Stimulated activated CD4-positive, alpha-beta T cell treated with anti-CD3 and anti-CD28 coated beads, Interleukin-2, amount 100 ng/mL, for 4 hours (primary cell): Measurements from ENCODE around the gene ZCCHC7.

ENCODE experiments used
- DNase-seq: peaks from one replicate; pipeline ENCODE4 v3.0.0-alpha.2; 2020; ENCODE audit warnings: low read depth

Gene ZCCHC7

GRCh38 chr9:37405764-37406380 lies 285.5 kb downstream of the ZCCHC7 start:
- no peak for DNase-seq

DNA sequence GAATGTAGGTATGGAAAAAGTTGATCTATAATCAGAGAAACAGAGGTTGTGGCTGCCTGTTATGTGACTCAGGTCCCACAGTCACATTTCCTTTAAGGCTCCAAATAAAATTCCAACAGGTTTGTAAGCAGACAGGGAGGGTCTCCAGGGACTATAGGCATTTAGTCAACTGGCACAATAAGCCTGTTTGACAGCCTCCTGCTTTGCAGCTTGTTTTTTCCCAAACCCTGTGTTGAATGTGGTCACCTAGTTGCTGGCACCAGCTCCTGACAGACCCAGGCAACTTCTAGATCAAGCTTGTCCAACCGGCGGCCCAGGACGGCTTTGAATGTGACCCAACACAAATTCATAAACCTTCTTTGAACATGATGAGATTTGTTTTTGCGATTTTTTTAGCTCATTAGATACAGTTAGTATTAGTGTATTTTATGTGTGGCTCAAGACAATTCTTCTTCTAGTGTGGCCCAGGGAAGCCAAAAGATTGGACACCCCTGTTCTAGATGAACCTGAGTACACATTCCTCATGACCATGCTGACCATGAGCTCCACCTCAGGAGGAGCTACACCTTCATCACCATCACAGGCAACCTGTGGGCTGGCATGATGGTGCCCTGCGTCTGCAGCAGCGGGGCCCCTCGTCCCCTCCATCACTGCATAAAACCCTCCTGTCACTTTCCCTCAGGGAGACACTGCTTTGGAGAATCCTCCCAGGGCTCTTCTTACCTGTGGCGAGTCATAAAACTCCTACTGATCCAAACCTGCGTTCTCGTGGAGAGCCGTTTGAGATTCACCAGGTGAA lies 286.4 kb downstream of the ZCCHC7 start:
- DNase-seq: no peak

GRCh38 chr9:37407468-37407867 lies 287.1 kb downstream of the ZCCHC7 start:
- no peak for DNase-seq
